ENCODE results near the gene MSH3. TPM values are rescaled to one million over a fixed set of nuclear protein-coding genes. Genes with fewer than 3 reads are reported as not detected.

The MSH3 gene
- total RNA-seq, 1 donor from 2014 or later: 8.7 TPM

DNA sequence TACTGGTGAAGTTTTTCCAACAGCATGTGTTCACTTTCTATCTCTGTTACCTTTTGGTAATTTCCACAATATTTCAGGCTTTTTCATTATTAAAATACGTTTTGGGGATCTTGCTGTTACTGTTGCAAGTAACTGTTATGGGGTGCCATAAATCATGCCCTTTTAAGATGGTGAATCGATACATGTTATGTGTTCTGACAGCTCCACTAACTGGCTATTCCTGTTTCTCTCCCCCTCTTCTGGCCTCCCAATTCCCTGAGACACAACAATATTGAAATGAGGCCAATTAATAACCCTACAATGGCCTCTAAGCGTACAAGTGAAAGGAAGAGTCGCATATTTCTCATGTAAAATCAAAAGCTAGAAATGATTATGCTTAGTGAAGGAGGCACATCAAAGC lies 13.1 kb upstream of the MSH3 start:
- H3K36me3 ChIP-seq: peaks cover 9 to 31% of the 10 kb centered on the region in 2 donors

DNA sequence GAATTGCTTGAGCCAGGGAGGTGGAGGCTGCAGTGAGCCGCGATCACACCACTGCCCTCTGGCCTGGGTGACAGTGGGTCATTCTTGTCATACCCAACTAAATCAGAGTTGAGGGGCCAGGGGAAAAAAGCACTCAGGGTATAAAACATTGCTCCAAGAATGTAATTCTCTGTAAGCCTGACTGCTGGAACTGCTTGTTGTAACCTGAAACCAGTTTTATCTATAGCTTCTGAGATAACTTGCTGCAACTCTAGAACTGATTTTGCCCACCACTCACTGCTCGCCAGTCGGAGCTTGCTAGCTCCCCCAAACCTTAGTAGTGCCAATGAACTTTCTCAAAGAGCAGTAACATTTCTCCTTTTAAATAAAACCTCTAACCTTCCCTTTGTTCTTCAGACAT lies 9.6 kb upstream of the MSH3 start:
- peaks cover 12 to 20% of the 10 kb centered on the region in 2 donors for H3K36me3 ChIP-seq
- no peak overlapping the region for H3K4me3 ChIP-seq
- H3K27me3 ChIP-seq: no peaks in the 10 kb centered on the region
- TF ChIP-seq, protein P1, sequence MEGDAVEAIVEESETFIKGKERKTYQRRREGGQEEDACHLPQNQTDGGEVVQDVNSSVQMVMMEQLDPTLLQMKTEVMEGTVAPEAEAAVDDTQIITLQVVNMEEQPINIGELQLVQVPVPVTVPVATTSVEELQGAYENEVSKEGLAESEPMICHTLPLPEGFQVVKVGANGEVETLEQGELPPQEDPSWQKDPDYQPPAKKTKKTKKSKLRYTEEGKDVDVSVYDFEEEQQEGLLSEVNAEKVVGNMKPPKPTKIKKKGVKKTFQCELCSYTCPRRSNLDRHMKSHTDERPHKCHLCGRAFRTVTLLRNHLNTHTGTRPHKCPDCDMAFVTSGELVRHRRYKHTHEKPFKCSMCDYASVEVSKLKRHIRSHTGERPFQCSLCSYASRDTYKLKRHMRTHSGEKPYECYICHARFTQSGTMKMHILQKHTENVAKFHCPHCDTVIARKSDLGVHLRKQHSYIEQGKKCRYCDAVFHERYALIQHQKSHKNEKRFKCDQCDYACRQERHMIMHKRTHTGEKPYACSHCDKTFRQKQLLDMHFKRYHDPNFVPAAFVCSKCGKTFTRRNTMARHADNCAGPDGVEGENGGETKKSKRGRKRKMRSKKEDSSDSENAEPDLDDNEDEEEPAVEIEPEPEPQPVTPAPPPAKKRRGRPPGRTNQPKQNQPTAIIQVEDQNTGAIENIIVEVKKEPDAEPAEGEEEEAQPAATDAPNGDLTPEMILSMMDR (IDR thresholded peaks at IDR 0.05): no peak
- H3K27ac ChIP-seq: no peak overlapping the region
- no peak for DNase-seq (ENCODE audit: low spot score in 2 of 2)
- H3K4me1 ChIP-seq: no peaks in the 10 kb centered on the region
- H3K9me3 ChIP-seq: no peaks in the 10 kb centered on the region
- intact Hi-C loops (cut with DNase I): no loop called here

More for the DNA sequence above, 13.1 kb upstream of the MSH3 start:
- Histone ChIP-seq H3K27ac (no peak overlapping the region), H3K4me3 (no peak overlapping the region), H3K9me3 (no peaks in the 10 kb centered on the region), H3K4me1 (no peaks in the 10 kb centered on the region), H3K27me3 (no peaks in the 10 kb centered on the region)
- intact Hi-C loops (cut with DNase I): no loop called here
- TF ChIP-seq, protein P1 (IDR thresholded peaks at IDR 0.05): no peak
- no peak for DNase-seq (ENCODE audit: low spot score in 2 of 2)

DNA sequence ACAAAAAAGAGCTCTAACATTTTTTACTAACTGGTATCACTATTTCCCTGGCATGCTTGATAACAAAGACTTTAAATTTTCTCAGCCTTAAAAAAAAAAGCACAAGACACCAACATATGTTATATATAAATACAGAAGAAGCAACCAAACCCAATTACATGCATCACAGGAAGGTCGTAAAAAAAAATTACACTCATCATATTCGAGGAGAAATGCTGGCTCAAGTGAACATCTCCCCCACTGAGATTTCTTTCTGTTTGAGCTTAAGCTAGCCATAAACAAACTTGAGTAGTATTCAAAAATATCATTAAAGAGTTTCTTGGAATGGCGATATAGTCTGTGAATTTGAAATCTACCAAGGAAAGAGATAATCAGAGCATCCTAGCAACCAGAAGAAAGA lies 7.5 kb upstream of the MSH3 start:
- TF ChIP-seq, protein P1 (IDR thresholded peaks at IDR 0.05): no peak
- DNase-seq (ENCODE audit: low spot score in 2 of 2): no peak
- Histone ChIP-seq H3K27ac (no peak overlapping the region), H3K4me3 (no peak overlapping the region), H3K36me3 (peaks cover 5 to 14% of the 10 kb centered on the region in 2 donors), H3K27me3 (no peaks in the 10 kb centered on the region), H3K4me1 (no peaks in the 10 kb centered on the region), H3K9me3 (no peaks in the 10 kb centered on the region)
- intact Hi-C loops (cut with DNase I): no loop called here

DNA sequence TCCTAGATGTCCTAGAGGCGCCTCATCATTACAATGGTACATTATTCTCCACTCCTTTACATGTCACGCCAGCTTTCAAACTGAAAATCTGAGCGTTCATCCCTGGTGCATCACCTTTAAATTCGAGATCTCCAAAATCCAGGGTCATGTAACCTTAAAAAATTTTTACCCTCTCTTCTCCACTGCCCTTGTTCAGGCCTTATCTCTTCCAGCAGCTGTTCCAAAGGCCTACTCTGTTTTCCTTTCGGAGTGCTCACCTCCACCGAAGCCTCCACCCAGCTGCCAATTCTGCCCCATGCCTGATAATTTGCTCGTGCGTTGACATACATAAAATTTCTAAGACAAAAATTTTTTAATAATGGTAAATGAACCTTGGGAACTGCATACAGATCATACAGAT lies 950 bp upstream of the MSH3 start:
- TF ChIP-seq, protein P1 (IDR thresholded peaks at IDR 0.05): no peak
- intact Hi-C loops (cut with DNase I): loop anchor here (5.0 to 10.0 kb wide), 4 partner anchors 569 to 1139 kb away; partner anchors contain the start of genes HOMER1, MTX3 and TENT2
- DNase-seq (ENCODE audit: low spot score in 2 of 2): no peak
- Histone ChIP-seq H3K27me3 (no peaks in the 10 kb centered on the region), H3K4me1 (peaks cover 9 to 15% of the 10 kb centered on the region in 2 donors), H3K27ac (no peak overlapping the region), H3K36me3 (peaks cover 13 to 16% of the 10 kb centered on the region in 2 donors), H3K4me3 (peak overlapping the region; percentile 68 to 100), H3K9me3 (no peaks in the 10 kb centered on the region)

DNA sequence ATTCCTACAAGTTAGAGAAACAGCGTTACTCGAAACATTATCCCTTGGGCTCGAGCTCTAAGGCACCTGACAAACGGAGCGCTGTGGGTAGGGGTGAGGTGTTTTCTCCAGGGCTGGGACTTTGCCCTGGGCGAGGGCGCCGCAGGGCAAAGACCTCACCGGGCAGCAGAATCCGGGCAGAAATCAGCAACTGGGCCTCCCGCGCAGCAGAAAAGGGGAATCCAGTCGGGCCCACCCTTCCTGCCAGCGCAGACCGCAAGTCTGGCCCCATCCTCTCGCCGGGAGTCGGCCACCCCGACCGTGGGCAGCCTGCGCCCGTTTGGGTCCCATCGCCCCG lies 430 bp upstream of the MSH3 start:
- Histone ChIP-seq H3K4me3 (peak overlapping the region; percentile 68 to 100), H3K9me3 (no peaks in the 10 kb centered on the region), H3K36me3 (peaks cover 16 to 21% of the 10 kb centered on the region in 2 donors), H3K4me1 (peaks cover 9 to 15% of the 10 kb centered on the region in 2 donors), H3K27ac (no peak overlapping the region), H3K27me3 (no peaks in the 10 kb centered on the region)
- TF ChIP-seq, protein P1 (IDR thresholded peaks at IDR 0.05): no peak
- no peak for DNase-seq (ENCODE audit: low spot score in 2 of 2)
- intact Hi-C loops (cut with DNase I): loop anchor here (2.0 to 10.0 kb wide), 6 partner anchors 245 to 1139 kb away; partner anchors contain the start of genes HOMER1, MTX3, TENT2 and ZCCHC9

All from ascending aorta (tissue), 2 donors.